HCT116 (cell line): ENCODE data around the gene ELFN1. TPM values are rescaled to one million over a fixed set of nuclear protein-coding genes. Genes with fewer than 3 reads are reported as not detected.

Experiments
- ATAC-seq: fragments of 200-7000 bp; cut with Tn5 transposase; 2 replicates; pipeline ENCODE4 v1.9.1; 2020; ENCODE audit warnings: mild to moderate bottlenecking, moderate library complexity
- BruUV-seq: library from RNA; stranded (reverse); fragments of 400-500 nt; replicated peaks from 2 replicates; lab custom pipeline; 2021; lab: Mats Ljungman, UMichigan
- CTCF ChIA-PET: fragments of 300-600 bp; sonication (Branson Sonifier 250); formaldehyde crosslinking; loops from one replicate; lab custom pipeline; 2021; ENCODE audit warnings: antibody characterized with exemption; lab: Charles Lee
- POLR2A ChIA-PET: fragments of 300-600, 350-600 bp; sonication (Branson Sonifier 250); formaldehyde crosslinking; loops from one replicate; lab custom pipeline; 2021; ENCODE audit warnings: antibody characterized with exemption; lab: Charles Lee
- RAD21 ChIA-PET, 2 experiments: fragments of 300-600 bp; sonication (Branson Sonifier 250); formaldehyde crosslinking; loops; one replicate each; lab custom pipeline; 2023; ENCODE audit warnings: low total read pairs in 2 of 2; ENCODE audit not compliant: uncharacterized antibody in 2 of 2, unreplicated experiment in 2 of 2, low non-redundant PET in 1 of 2; lab: Charles Lee
- DNase-seq: peaks from one replicate; pipeline ENCODE4 v3.0.0-alpha.2; 2010; ENCODE audit warnings: low read depth, low spot score
- H2AFZ ChIP-seq: fragments of 200-600 bp; shearing (Covaris generic), sonication (generic); 2 replicates; pipeline ENCODE4 v1.6.1; 2017; ENCODE audit warnings: low read depth, mixed run types, mixed read lengths, antibody characterized with exemption, low read length; ENCODE audit not compliant: poor library complexity, severe bottlenecking
- H3K27ac ChIP-seq: 2 replicates; pipeline ENCODE4 v1.5.1; 2012; ENCODE audit warnings: low read depth, low read length
- H3K27me3 ChIP-seq: fragments of 200-600 bp; sonication (generic); 2 replicates; pipeline ENCODE4 v1.6.1; 2016; ENCODE audit warnings: mixed run types, low read length, mixed read lengths; ENCODE audit not compliant: insufficient read depth
- H3K36me3 ChIP-seq, 2 experiments: fragments of 200-500 bp in 1 of 2; fragments of 200-600 bp in 1 of 2; sonication (Bioruptor generic) in 1 of 2; sonication (generic) in 1 of 2; 2 replicates each; pipeline versions ENCODE4 v1.5.1 to v1.6.1; 2014 to 2016; ENCODE audit warnings: low read length in 2 of 2, inconsistent platforms in 1 of 2, mixed read lengths in 1 of 2, mixed run types in 1 of 2; ENCODE audit not compliant: insufficient read depth in 2 of 2, control insufficient read depth in 1 of 2
- H3K4me1 ChIP-seq, 2 experiments: fragments of 200-600 bp in 1 of 2; sonication (generic) in 1 of 2; 2 replicates each; pipeline versions ENCODE4 v1.5.1 to v1.6.1; 2012 to 2017; ENCODE audit warnings: low read length in 2 of 2, inconsistent platforms in 1 of 2, mild to moderate bottlenecking in 1 of 2, mixed read lengths in 1 of 2, mixed run types in 1 of 2, moderate library complexity in 1 of 2; ENCODE audit not compliant: insufficient read depth in 2 of 2, control insufficient read depth in 1 of 2
- H3K4me2 ChIP-seq: fragments of 200-600 bp; sonication (generic); 2 replicates; pipeline ENCODE4 v1.6.1; 2017; ENCODE audit warnings: mixed run types, low read length, mixed read lengths
- H3K4me3 ChIP-seq, 2 experiments: fragments of 200-600 bp in 1 of 2; sonication (generic) in 1 of 2; replicated peaks in 1 of 2; 2 replicates each; pipeline ENCODE4 v1.5.1; 2011 to 2016; ENCODE audit warnings: low read length in 2 of 2, control low read depth in 1 of 2, low read depth in 1 of 2, mild to moderate bottlenecking in 1 of 2, mixed read lengths in 1 of 2, mixed run types in 1 of 2
- H3K79me2 ChIP-seq: fragments of 200-600 bp; sonication (generic); 2 replicates; pipeline ENCODE4 v1.6.1; 2017; ENCODE audit warnings: mild to moderate bottlenecking, mixed run types, low read length, moderate library complexity, mixed read lengths; ENCODE audit not compliant: insufficient read depth
- H3K9ac ChIP-seq: fragments of 200-600 bp; sonication (generic); 2 replicates; pipeline ENCODE4 v1.6.1; 2016; ENCODE audit warnings: low read length, mixed read lengths
- H3K9me2 ChIP-seq: fragments of 200-600 bp; sonication (generic), shearing (Covaris generic); 2 replicates; pipeline ENCODE4 v1.6.1; 2017; ENCODE audit warnings: mixed run types, mild to moderate bottlenecking, moderate library complexity; ENCODE audit not compliant: insufficient read depth
- H3K9me3 ChIP-seq, 2 experiments: fragments of 200-500 bp in 1 of 2; fragments of 200-600 bp in 1 of 2; sonication (Bioruptor generic) in 1 of 2; sonication (generic) in 1 of 2; 2 replicates each; pipeline ENCODE4 v1.6.1; 2014 to 2017; ENCODE audit warnings: low read length in 2 of 2, mixed read lengths in 2 of 2, inconsistent platforms in 1 of 2, low read depth in 1 of 2, mild to moderate bottlenecking in 1 of 2, mixed run types in 1 of 2, moderate library complexity in 1 of 2; ENCODE audit not compliant: control insufficient read depth in 1 of 2, insufficient read depth in 1 of 2
- H4K20me1 ChIP-seq: fragments of 200-600 bp; sonication (generic), shearing (Covaris generic); 2 replicates; pipeline ENCODE4 v1.6.1; 2017; ENCODE audit warnings: mixed run types, mild to moderate bottlenecking, moderate library complexity; ENCODE audit not compliant: insufficient read depth
- ATF3 ChIP-seq: IDR thresholded peaks from 2 replicates; pipeline ENCODE4 v1.6.1; 2012
- CBX3 ChIP-seq: IDR thresholded peaks from 2 replicates; pipeline ENCODE4 v1.6.1; 2012; ENCODE audit warnings: low read depth
- CEBPB ChIP-seq: IDR thresholded peaks from 2 replicates; pipeline ENCODE4 v1.6.1; 2012; ENCODE audit warnings: low read depth
- EGR1 ChIP-seq: IDR thresholded peaks from 2 replicates; pipeline ENCODE4 v1.6.1; 2012; ENCODE audit warnings: low read depth
- ELF1 ChIP-seq: IDR thresholded peaks from 2 replicates; pipeline ENCODE4 v1.6.1; 2012; ENCODE audit warnings: low read depth, borderline replicate concordance
- EZH2 ChIP-seq: fragments of 200-600 bp; sonication (generic); IDR thresholded peaks from 2 replicates; pipeline ENCODE4 v1.6.1; 2017; ENCODE audit warnings: antibody characterized with exemption, mixed run types
- FOSL1 ChIP-seq: IDR thresholded peaks from 2 replicates; pipeline ENCODE4 v1.6.1; 2012; ENCODE audit warnings: low read depth
- MAX ChIP-seq: IDR thresholded peaks from 2 replicates; pipeline ENCODE4 v1.6.1; 2012
- RAD21 ChIP-seq: IDR thresholded peaks from 2 replicates; pipeline ENCODE4 v1.6.1; 2012; ENCODE audit warnings: low read depth, mild to moderate bottlenecking
- SIN3A ChIP-seq: IDR thresholded peaks from 2 replicates; pipeline ENCODE4 v1.6.1; 2012; ENCODE audit warnings: low read depth
- TCF7L2 ChIP-seq: IDR thresholded peaks from 2 replicates; pipeline ENCODE4 v1.7.0; 2011; ENCODE audit warnings: borderline replicate concordance, inconsistent platforms; ENCODE audit not compliant: insufficient read depth, insufficient read length; ENCODE audit errors: extremely low read depth
- ZNF274 ChIP-seq: fragments of 200-500 bp; sonication (Bioruptor generic); IDR thresholded peaks from 2 replicates; pipeline ENCODE4 v1.6.1; 2014; ENCODE audit warnings: mild to moderate bottlenecking, low read depth, low read length, inconsistent platforms
- intact Hi-C: fragments of 100-400 bp; cut with micrococcal nuclease; formaldehyde crosslinking; loops from 2 replicates; pipeline ENCODE4 v1.10.0; 2022
- total RNA-seq: library from RNA; stranded (reverse); gene quantifications from one replicate; pipeline ENCODE4 v1.2.1, GENCODE V29; 2021; ENCODE audit not compliant: unreplicated experiment
- TF ChIP-seq, protein P1 (sequence below): IDR thresholded peaks from 2 replicates; pipeline ENCODE4 v1.6.1; 2012; ENCODE audit warnings: low read depth
- TF ChIP-seq, protein P2 (sequence below), 3 experiments: fragments of 200-600 bp in 1 of 3; sonication (generic) in 1 of 3; IDR thresholded peaks in 2 of 3; conservative IDR thresholded peaks in 1 of 3; 2 replicates each; pipeline ENCODE4 v1.5.1; 2012 to 2017; ENCODE audit warnings: low read depth in 2 of 3, low read length in 2 of 3, antibody characterized with exemption in 1 of 3, borderline replicate concordance in 1 of 3, control low read depth in 1 of 3, mild to moderate bottlenecking in 1 of 3, mixed read lengths in 1 of 3, mixed run types in 1 of 3, moderate library complexity in 1 of 3; ENCODE audit not compliant: insufficient read depth in 1 of 3

The ELFN1 gene
- total RNA-seq, 1 experiment from 2014 or later: 4.4 TPM

- H3K79me2 ChIP-seq: no peaks in the 10 kb centered on the region
- DNase-seq: no peak
- no peaks in the 10 kb centered on the region for H3K9me3 ChIP-seq
- no peak overlapping the region for H2AFZ ChIP-seq
- no peak for ATAC-seq
- ChIA-PET POLR2A (no interaction called here), RAD21 (no interaction called here), CTCF (no interaction called here)
- no peak overlapping the region for H3K4me3 ChIP-seq
- no peaks in the 10 kb centered on the region for H3K36me3 ChIP-seq
- BruUV-seq: no TSS peak
- no peak for TF ChIP-seq ZNF274
- TF ChIP-seq ATF3: no peak
- no peak for TF ChIP-seq RAD21
- TF ChIP-seq EZH2: no peak
- no peak for TF ChIP-seq FOSL1
- no peak for TF ChIP-seq ELF1
- no peak for TF ChIP-seq CBX3
- TF ChIP-seq MAX: no peak
- no peak for TF ChIP-seq TCF7L2
- TF ChIP-seq CEBPB: no peak
- no peak for TF ChIP-seq EGR1
- TF ChIP-seq SIN3A: no peak
- TF ChIP-seq, protein P1, sequence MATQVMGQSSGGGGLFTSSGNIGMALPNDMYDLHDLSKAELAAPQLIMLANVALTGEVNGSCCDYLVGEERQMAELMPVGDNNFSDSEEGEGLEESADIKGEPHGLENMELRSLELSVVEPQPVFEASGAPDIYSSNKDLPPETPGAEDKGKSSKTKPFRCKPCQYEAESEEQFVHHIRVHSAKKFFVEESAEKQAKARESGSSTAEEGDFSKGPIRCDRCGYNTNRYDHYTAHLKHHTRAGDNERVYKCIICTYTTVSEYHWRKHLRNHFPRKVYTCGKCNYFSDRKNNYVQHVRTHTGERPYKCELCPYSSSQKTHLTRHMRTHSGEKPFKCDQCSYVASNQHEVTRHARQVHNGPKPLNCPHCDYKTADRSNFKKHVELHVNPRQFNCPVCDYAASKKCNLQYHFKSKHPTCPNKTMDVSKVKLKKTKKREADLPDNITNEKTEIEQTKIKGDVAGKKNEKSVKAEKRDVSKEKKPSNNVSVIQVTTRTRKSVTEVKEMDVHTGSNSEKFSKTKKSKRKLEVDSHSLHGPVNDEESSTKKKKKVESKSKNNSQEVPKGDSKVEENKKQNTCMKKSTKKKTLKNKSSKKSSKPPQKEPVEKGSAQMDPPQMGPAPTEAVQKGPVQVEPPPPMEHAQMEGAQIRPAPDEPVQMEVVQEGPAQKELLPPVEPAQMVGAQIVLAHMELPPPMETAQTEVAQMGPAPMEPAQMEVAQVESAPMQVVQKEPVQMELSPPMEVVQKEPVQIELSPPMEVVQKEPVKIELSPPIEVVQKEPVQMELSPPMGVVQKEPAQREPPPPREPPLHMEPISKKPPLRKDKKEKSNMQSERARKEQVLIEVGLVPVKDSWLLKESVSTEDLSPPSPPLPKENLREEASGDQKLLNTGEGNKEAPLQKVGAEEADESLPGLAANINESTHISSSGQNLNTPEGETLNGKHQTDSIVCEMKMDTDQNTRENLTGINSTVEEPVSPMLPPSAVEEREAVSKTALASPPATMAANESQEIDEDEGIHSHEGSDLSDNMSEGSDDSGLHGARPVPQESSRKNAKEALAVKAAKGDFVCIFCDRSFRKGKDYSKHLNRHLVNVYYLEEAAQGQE: no peak
- TF ChIP-seq, protein P2, sequence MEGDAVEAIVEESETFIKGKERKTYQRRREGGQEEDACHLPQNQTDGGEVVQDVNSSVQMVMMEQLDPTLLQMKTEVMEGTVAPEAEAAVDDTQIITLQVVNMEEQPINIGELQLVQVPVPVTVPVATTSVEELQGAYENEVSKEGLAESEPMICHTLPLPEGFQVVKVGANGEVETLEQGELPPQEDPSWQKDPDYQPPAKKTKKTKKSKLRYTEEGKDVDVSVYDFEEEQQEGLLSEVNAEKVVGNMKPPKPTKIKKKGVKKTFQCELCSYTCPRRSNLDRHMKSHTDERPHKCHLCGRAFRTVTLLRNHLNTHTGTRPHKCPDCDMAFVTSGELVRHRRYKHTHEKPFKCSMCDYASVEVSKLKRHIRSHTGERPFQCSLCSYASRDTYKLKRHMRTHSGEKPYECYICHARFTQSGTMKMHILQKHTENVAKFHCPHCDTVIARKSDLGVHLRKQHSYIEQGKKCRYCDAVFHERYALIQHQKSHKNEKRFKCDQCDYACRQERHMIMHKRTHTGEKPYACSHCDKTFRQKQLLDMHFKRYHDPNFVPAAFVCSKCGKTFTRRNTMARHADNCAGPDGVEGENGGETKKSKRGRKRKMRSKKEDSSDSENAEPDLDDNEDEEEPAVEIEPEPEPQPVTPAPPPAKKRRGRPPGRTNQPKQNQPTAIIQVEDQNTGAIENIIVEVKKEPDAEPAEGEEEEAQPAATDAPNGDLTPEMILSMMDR (IDR thresholded peaks at IDR 0.05 in 2 of 3, conservative IDR thresholded peaks at IDR 0.05 in 1 of 3; ENCODE audit: borderline replicate concordance in 1 of 3, insufficient read depth in 1 of 3, low read depth in 2 of 3, low read length in 2 of 3): no peak
- H4K20me1 ChIP-seq: no peaks in the 10 kb centered on the region
- H3K4me1 ChIP-seq: peaks cover 0 to 3% of the 10 kb centered on the region in 2 experiments; a peak in 1 of 4 replicates
- peaks cover under 1% of the 10 kb centered on the region; the same call in 1 of the 2 replicates for H3K27me3 ChIP-seq
- no peak overlapping the region for H3K4me2 ChIP-seq
- no peak overlapping the region for H3K27ac ChIP-seq
- no peak overlapping the region for H3K9ac ChIP-seq
- intact Hi-C loops: no loop called here
- no peaks in the 10 kb centered on the region for H3K9me2 ChIP-seq
Observed at GRCh38 chr7:1727079-1727478, 57.0 kb downstream of the ELFN1 start.
